Activated CD4-positive, alpha-beta memory T cell treated with anti-CD3 and anti-CD28 coated beads for 36 hours (primary cell): Measurements from ENCODE around the gene HSPH1. TPM values are rescaled to one million over a fixed set of nuclear protein-coding genes. Genes with fewer than 3 reads are reported as not detected.
"Not testable (repeated sequence)": the region's sequence is repeated elsewhere in the genome, so short reads cannot be mapped to it uniquely, and the experiment has no call there.

ENCODE experiments used
- CTCF ChIA-PET: fragments of 350-600 bp; sonication (Branson Sonifier 250); formaldehyde crosslinking; loops from one replicate; lab custom pipeline; 2021; ENCODE audit warnings: antibody characterized with exemption, inconsistent platforms; lab: Charles Lee
- POLR2A ChIA-PET: fragments of 350-600 bp; sonication (Branson Sonifier 250); formaldehyde crosslinking; loops from one replicate; lab custom pipeline; 2021; ENCODE audit warnings: antibody characterized with exemption; lab: Charles Lee
- DNase-seq: peaks from one replicate; pipeline ENCODE4 v3.0.0-alpha.2; 2020
- H3K27ac Mint-ChIP-seq: one replicate; pipeline ENCODE4 v1.8.0; 2021; ENCODE audit warnings: mixed read lengths
- H3K27me3 Mint-ChIP-seq: one replicate; pipeline ENCODE4 v1.8.0; 2021; ENCODE audit warnings: mixed read lengths
- H3K36me3 Mint-ChIP-seq: one replicate; pipeline ENCODE4 v1.8.0; 2021; ENCODE audit warnings: mixed read lengths
- H3K4me1 Mint-ChIP-seq: one replicate; pipeline ENCODE4 v1.8.0; 2021; ENCODE audit warnings: low read depth, mixed read lengths
- H3K4me3 Mint-ChIP-seq: one replicate; pipeline ENCODE4 v1.8.0; 2021; ENCODE audit warnings: mild to moderate bottlenecking, mixed read lengths
- H3K9me3 Mint-ChIP-seq: one replicate; pipeline ENCODE4 v1.8.0; 2021; ENCODE audit warnings: mixed read lengths
- intact Hi-C: fragments of 100-400 bp; cut with micrococcal nuclease; formaldehyde crosslinking; loops from one replicate; pipeline ENCODE4 v1.15.1; 2023
- total RNA-seq, 2 experiments: library from RNA; stranded (reverse); gene quantifications; one replicate each; pipeline ENCODE4 v1.2.3, GENCODE V29; 2021

Gene HSPH1
- total RNA-seq, 2 experiments from 2014 or later: 214 to 221 TPM

- CTCF ChIA-PET: no interaction called here
- intact Hi-C loops: no loop called here
- H3K27me3 Mint-ChIP-seq: no peaks in the 10 kb centered on the region
- no peak for DNase-seq
- H3K4me3 Mint-ChIP-seq: no peak overlapping the region
- no peaks in the 10 kb centered on the region for H3K36me3 Mint-ChIP-seq
- H3K27ac Mint-ChIP-seq: no peak overlapping the region
- peaks cover 16% of the 10 kb centered on the region for H3K4me1 Mint-ChIP-seq
- POLR2A ChIA-PET: no interaction called here
- no peaks in the 10 kb centered on the region for H3K9me3 Mint-ChIP-seq
Measured at GRCh38 chr13:31198519-31198918, 36.8 kb upstream of the HSPH1 start.

DNA sequence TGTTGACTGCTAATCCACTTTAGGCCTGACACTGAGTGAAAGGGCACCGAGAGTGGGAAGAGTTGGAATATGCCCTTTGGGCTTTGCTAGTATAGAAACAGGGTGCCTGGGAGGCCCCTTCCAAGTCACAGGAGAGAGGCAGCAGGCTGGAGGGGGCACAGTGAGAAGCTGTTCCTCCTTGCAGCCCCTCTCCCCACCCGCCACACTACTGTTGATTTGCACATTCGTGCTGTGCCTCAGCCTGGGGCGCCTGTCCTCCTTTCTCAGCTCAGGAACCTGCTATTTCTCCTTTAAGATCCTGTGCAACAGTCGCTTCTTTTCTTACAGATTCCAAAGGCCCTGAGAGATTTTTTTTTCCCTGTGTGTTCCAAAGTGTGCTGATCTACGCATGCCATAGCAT lies 35.3 kb upstream of the HSPH1 start:
- no peaks in the 10 kb centered on the region for H3K27me3 Mint-ChIP-seq
- DNase-seq: no peak
- H3K36me3 Mint-ChIP-seq: no peaks in the 10 kb centered on the region
- intact Hi-C loops: no loop called here
- no peaks in the 10 kb centered on the region for H3K9me3 Mint-ChIP-seq
- H3K4me1 Mint-ChIP-seq: peaks cover 16% of the 10 kb centered on the region
- POLR2A ChIA-PET: no interaction called here
- CTCF ChIA-PET: interaction anchor here (1.1 kb wide), 1 partner anchor 329 kb away, joined by 3 read pairs; no protein-coding TSS in a partner anchor
- H3K4me3 Mint-ChIP-seq: no peak overlapping the region
- no peak overlapping the region for H3K27ac Mint-ChIP-seq

GRCh38 chr13:31195616-31196015 lies 33.9 kb upstream of the HSPH1 start:
- ChIA-PET CTCF (interaction anchor here (1.0 to 1.1 kb wide), 3 partner anchors 28 to 229 kb away, joined by 3 read pairs; no protein-coding TSS in a partner anchor), POLR2A (no interaction called here)
- Mint-ChIP-seq H3K27me3 (no peaks in the 10 kb centered on the region), H3K36me3 (no peaks in the 10 kb centered on the region), H3K9me3 (no peaks in the 10 kb centered on the region), H3K4me1 (peaks cover 6% of the 10 kb centered on the region), H3K27ac (no peak overlapping the region), H3K4me3 (no peak overlapping the region)
- intact Hi-C loops: no loop called here
- no peak for DNase-seq

DNA sequence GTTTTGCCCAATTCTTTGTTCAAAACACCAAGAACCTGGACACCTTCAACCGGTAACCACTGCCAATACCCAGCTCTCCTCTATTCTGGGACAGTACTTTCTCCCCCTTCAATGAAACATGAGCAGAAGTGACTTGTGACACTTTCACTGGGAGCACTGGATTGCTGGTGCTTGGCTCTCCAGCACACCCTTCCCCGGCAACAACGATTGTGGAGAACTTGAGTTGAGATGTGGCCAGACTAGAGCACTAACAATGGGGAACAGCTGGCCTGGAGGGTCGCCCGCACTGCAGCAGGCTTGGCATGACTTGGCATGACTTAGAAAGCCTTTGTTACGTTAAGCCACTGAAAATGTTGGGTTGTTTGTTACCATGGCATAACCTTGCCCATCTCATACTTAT lies 30.6 kb upstream of the HSPH1 start:
- ChIA-PET CTCF (no interaction called here), POLR2A (no interaction called here)
- H3K9me3 Mint-ChIP-seq: no peaks in the 10 kb centered on the region
- H3K36me3 Mint-ChIP-seq: no peaks in the 10 kb centered on the region
- no peaks in the 10 kb centered on the region for H3K27me3 Mint-ChIP-seq
- no peak for DNase-seq
- H3K4me3 Mint-ChIP-seq: no peak overlapping the region
- no peak overlapping the region for H3K27ac Mint-ChIP-seq
- peaks cover 3% of the 10 kb centered on the region for H3K4me1 Mint-ChIP-seq
- intact Hi-C loops: no loop called here

DNA sequence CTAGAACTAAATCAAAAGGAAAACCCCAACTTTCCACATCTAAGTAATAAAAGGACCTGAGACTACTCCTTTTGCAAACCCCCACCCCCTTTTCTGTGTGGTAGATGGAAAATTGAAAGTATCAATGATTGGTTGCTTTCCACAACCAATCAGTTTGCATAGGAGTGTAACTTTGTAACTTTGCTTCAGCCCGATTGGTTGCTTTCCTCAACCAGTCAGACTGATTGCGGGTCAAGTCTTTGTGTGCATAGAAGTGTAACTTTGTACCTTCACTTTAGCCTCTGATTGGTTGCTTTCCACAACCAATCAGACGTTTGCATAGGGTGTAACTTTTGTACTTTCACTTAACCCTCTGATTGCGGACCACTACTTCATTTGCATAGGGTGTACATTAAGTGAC lies 30.0 kb upstream of the HSPH1 start:
- intact Hi-C loops: no loop called here
- no peaks in the 10 kb centered on the region for H3K36me3 Mint-ChIP-seq
- ChIA-PET POLR2A (no interaction called here), CTCF (no interaction called here)
- H3K27me3 Mint-ChIP-seq: no peaks in the 10 kb centered on the region
- DNase-seq: no peak
- peaks cover 3% of the 10 kb centered on the region for H3K4me1 Mint-ChIP-seq
- H3K9me3 Mint-ChIP-seq: no peaks in the 10 kb centered on the region
- no peak overlapping the region for H3K4me3 Mint-ChIP-seq
- no peak overlapping the region for H3K27ac Mint-ChIP-seq

- intact Hi-C loops: no loop called here
- H3K4me3 Mint-ChIP-seq: no peak overlapping the region
- peaks cover 2% of the 10 kb centered on the region for H3K27me3 Mint-ChIP-seq
- H3K4me1 Mint-ChIP-seq: no peaks in the 10 kb centered on the region
- POLR2A ChIA-PET: no interaction called here
- no peak for DNase-seq
- CTCF ChIA-PET: interaction anchor here (0.7 kb wide), 1 partner anchor 702 kb away, joined by 3 read pairs; no protein-coding TSS in a partner anchor
- H3K27ac Mint-ChIP-seq: no peak overlapping the region
- no peaks in the 10 kb centered on the region for H3K36me3 Mint-ChIP-seq
- H3K9me3 Mint-ChIP-seq: no peaks in the 10 kb centered on the region
Measured at GRCh38 chr13:31184981-31185645, 23.4 kb upstream of the HSPH1 start.

- H3K4me1 Mint-ChIP-seq: no peaks in the 10 kb centered on the region
- peaks cover 2% of the 10 kb centered on the region for H3K27me3 Mint-ChIP-seq
- no peaks in the 10 kb centered on the region for H3K36me3 Mint-ChIP-seq
- intact Hi-C loops: no loop called here
- H3K27ac Mint-ChIP-seq: no peak overlapping the region
- H3K9me3 Mint-ChIP-seq: no peaks in the 10 kb centered on the region
- no peak overlapping the region for H3K4me3 Mint-ChIP-seq
- CTCF ChIA-PET: no interaction called here
- POLR2A ChIA-PET: no interaction called here
- no peak for DNase-seq
Measured at GRCh38 chr13:31184451-31184850, 22.7 kb upstream of the HSPH1 start.

DNA sequence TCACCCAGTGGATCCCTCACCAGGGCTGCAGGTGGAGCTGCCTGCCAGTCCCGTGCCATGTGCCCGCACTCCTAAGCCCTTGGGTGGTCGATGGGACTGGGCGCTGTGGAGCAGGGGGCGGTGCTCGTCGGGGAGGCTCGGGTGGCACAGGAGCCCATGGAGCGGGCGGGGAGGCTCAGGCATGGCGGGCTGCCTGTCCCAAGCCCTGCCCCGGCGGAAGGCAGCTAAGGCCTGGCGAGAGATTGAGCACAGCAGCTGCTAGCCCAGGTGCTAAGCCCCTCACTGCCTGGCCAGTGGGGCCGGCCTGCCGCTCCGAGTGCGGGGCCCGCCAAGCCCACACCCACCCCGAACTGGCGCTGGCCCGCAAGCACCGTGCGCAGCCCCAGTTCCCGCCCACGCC lies 21.3 kb upstream of the HSPH1 start:
- Mint-ChIP-seq H3K27ac (no peak overlapping the region), H3K36me3 (no peaks in the 10 kb centered on the region), H3K27me3 (peaks cover 2% of the 10 kb centered on the region), H3K4me1 (no peaks in the 10 kb centered on the region), H3K9me3 (no peaks in the 10 kb centered on the region), H3K4me3 (no peak overlapping the region)
- POLR2A ChIA-PET: no interaction called here
- no peak for DNase-seq
- CTCF ChIA-PET: no interaction called here
- intact Hi-C loops: no loop called here

DNA sequence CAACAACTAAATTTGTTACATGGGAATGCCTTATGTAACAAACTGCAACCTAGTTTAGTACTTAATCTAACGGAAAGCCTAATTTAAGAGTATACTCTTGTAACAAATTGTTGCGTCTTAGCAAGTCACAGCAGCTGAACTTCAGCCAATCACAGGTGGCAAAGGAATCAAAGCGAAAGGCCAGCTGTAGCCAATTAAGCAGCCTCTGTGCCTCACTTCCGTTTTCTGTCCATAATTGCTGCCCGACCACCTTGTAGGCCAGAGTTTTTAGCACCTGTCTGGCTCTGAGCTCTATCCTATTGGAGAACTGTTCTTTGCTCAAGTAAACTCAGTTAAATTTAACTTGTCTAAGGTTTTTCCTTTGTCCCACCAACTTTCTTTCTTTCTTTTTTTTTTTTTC lies 18.1 kb upstream of the HSPH1 start:
- intact Hi-C loops: no loop called here
- ChIA-PET POLR2A (no interaction called here), CTCF (interaction anchor here (1.9 kb wide), 1 partner anchor 20 kb away, joined by 4 read pairs; the partner anchor contains the start of gene B3GLCT)

GRCh38 chr13:31179241-31179640 lies 17.5 kb upstream of the HSPH1 start:
- no peaks in the 10 kb centered on the region for H3K9me3 Mint-ChIP-seq
- H3K4me1 Mint-ChIP-seq: no peaks in the 10 kb centered on the region
- peaks cover 2% of the 10 kb centered on the region for H3K27me3 Mint-ChIP-seq
- intact Hi-C loops: no loop called here
- no peak for DNase-seq
- ChIA-PET CTCF (interaction anchor here (1.9 kb wide), 1 partner anchor 21 kb away, joined by 4 read pairs; the partner anchor contains the start of gene B3GLCT), POLR2A (no interaction called here)
- H3K36me3 Mint-ChIP-seq: no peaks in the 10 kb centered on the region
- H3K4me3 Mint-ChIP-seq: no peak overlapping the region
- H3K27ac Mint-ChIP-seq: no peak overlapping the region

More for the DNA sequence above, 18.1 kb upstream of the HSPH1 start:
- Mint-ChIP-seq H3K27me3 (peaks cover 2% of the 10 kb centered on the region), H3K4me1 (no peaks in the 10 kb centered on the region), H3K9me3 (no peaks in the 10 kb centered on the region), H3K4me3 (no peak overlapping the region), H3K36me3 (no peaks in the 10 kb centered on the region), H3K27ac (no peak overlapping the region)
- DNase-seq: no peak

DNA sequence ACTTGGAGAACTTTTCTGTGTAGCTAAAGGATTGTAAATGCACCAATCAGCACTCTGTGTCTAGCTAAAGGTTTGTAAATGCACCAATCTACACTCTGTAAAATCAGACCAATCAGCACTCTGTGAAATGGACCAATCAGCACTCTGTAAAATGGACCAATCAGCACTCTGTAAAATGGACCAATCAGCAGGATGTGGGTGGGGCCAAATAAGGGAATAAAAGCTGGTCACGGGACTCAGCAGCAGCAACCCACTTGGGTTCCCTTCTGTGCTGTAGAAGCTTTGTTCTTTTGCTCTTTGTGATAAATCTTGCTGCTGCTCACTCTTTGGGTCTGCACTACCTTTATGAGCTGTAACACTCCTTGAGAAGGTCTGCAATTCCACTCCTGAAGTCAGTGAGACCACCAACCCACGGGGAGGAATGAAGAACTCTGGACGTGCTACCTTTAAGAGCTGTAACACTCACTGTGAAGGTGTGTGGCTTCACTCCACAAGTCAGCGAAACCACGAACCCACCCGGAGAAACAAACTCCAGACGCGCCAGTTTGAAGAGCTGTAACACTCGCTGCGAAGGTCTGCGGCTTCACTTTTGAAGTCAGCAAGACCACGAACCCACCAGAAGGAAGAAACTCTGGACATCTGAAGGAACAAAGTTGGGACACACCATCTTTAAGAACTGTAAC lies 16.2 kb upstream of the HSPH1 start:
- H3K27me3 Mint-ChIP-seq, DNase-seq, POLR2A ChIA-PET, H3K4me1 Mint-ChIP-seq, H3K27ac Mint-ChIP-seq, H3K4me3 Mint-ChIP-seq, H3K36me3 Mint-ChIP-seq, intact Hi-C loops, H3K9me3 Mint-ChIP-seq, CTCF ChIA-PET: not testable (repeated sequence)

- CTCF ChIA-PET: no interaction called here
Measured at GRCh38 chr13:31175847-31176532, 14.3 kb upstream of the HSPH1 start.

More at GRCh38 chr13:31175847-31176532, 14.3 kb upstream of the HSPH1 start:
- POLR2A ChIA-PET: no interaction called here
- H3K27me3 Mint-ChIP-seq: peaks cover 8% of the 10 kb centered on the region
- no peak for DNase-seq
- intact Hi-C loops: no loop called here
- no peak overlapping the region for H3K4me3 Mint-ChIP-seq
- H3K9me3 Mint-ChIP-seq: no peaks in the 10 kb centered on the region
- no peaks in the 10 kb centered on the region for H3K36me3 Mint-ChIP-seq
- no peak overlapping the region for H3K27ac Mint-ChIP-seq
- no peaks in the 10 kb centered on the region for H3K4me1 Mint-ChIP-seq
